Measurements from ENCODE around the gene HIGD2A.

DNA sequence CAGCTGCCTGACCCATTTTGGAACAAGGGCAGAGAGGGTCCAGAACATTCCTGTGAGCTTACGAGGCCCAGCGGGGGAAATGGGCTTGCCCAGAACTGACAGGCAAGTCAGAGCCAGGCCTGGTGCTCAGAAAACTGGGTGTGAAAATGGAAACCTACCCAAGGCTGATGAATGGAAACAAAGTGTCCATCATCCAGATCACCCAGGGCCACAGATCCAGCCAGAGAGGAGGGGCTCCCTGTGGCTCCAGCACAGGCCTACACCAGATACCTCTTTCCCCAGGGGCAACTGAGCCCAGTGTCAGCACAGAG is 24.7 kb downstream of the HIGD2A start:
- TF ChIP-seq, protein P1, sequence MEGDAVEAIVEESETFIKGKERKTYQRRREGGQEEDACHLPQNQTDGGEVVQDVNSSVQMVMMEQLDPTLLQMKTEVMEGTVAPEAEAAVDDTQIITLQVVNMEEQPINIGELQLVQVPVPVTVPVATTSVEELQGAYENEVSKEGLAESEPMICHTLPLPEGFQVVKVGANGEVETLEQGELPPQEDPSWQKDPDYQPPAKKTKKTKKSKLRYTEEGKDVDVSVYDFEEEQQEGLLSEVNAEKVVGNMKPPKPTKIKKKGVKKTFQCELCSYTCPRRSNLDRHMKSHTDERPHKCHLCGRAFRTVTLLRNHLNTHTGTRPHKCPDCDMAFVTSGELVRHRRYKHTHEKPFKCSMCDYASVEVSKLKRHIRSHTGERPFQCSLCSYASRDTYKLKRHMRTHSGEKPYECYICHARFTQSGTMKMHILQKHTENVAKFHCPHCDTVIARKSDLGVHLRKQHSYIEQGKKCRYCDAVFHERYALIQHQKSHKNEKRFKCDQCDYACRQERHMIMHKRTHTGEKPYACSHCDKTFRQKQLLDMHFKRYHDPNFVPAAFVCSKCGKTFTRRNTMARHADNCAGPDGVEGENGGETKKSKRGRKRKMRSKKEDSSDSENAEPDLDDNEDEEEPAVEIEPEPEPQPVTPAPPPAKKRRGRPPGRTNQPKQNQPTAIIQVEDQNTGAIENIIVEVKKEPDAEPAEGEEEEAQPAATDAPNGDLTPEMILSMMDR (conservative IDR thresholded peaks at IDR 0.05; ENCODE audit: low read depth in 2 of 2), result no peak
- TF ChIP-seq ZNF114 (CRISPR knock-in tag; IDR thresholded peaks at IDR 0.05) (no peak), EZH2 (IDR thresholded peaks at IDR 0.05; ENCODE audit: low read depth, unreplicated experiment) (no peak), POLR2AphosphoS5 (IDR thresholded peaks at IDR 0.05; ENCODE audit: low read depth) (no peak)
- TF ChIP-seq, protein P2, sequence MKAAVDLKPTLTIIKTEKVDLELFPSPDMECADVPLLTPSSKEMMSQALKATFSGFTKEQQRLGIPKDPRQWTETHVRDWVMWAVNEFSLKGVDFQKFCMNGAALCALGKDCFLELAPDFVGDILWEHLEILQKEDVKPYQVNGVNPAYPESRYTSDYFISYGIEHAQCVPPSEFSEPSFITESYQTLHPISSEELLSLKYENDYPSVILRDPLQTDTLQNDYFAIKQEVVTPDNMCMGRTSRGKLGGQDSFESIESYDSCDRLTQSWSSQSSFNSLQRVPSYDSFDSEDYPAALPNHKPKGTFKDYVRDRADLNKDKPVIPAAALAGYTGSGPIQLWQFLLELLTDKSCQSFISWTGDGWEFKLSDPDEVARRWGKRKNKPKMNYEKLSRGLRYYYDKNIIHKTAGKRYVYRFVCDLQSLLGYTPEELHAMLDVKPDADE (IDR thresholded peaks at IDR 0.05), result no peak

All from GM23338 (cell line).